HepG2 (cell line): ENCODE data around the gene UBE2S. TPM values are rescaled to one million over a fixed set of nuclear protein-coding genes. Genes with fewer than 3 reads are reported as not detected.
A peak's percentile ranks its signal among the peaks of the same experiment; 100 is the strongest.

Experiments
- AGO2 ChIP-seq: fragments of 200-400 bp; formaldehyde crosslinking; optimal IDR thresholded peaks from 2 replicates; pipeline ENCODE3; 2017; ENCODE audit warnings: mild to moderate bottlenecking, low read depth, low read length, moderate library complexity
- ATRX ChIP-seq: sonication (generic); formaldehyde crosslinking; IDR thresholded peaks from 2 replicates; pipeline ENCODE4 v1.4.0; 2020; ENCODE audit warnings: missing genetic modification reagents, borderline replicate concordance
- BRF2 ChIP-seq: sonication (generic); formaldehyde crosslinking; IDR thresholded peaks from 2 replicates; pipeline ENCODE4 v1.8.1; 2022; ENCODE audit warnings: mild to moderate bottlenecking, missing genetic modification reagents
- EHMT2 ChIP-seq: fragments of 200-600 bp; sonication (generic); IDR thresholded peaks from 2 replicates; pipeline ENCODE4 v1.7.0; 2017; ENCODE audit warnings: antibody characterized with exemption, low read depth, low read length, borderline replicate concordance
- FOXA1 ChIP-seq, 2 experiments: fragments of 450-650 bp in 1 of 2; sonication (generic) in 1 of 2; formaldehyde crosslinking in 1 of 2; IDR thresholded peaks; 2 replicates each; pipeline versions ENCODE4 v1.4.0 to v1.6.1; 2016 to 2020; ENCODE audit warnings: missing genetic modification reagents in 1 of 2
- MYNN ChIP-seq: sonication (generic); formaldehyde crosslinking; IDR thresholded peaks from 2 replicates; pipeline ENCODE4 v1.4.0; 2020; ENCODE audit warnings: mild to moderate bottlenecking, low read depth, missing genetic modification reagents
- SMC3 ChIP-seq: IDR thresholded peaks from 2 replicates; pipeline ENCODE4 v1.6.1; 2011; ENCODE audit warnings: low read length, improper control_type of control experiment
- ZBTB40 ChIP-seq, 2 experiments: fragments of 450-650 bp in 1 of 2; sonication (generic) in 1 of 2; formaldehyde crosslinking in 1 of 2; IDR thresholded peaks; 2 replicates each; pipeline versions ENCODE4 v1.6.1 to v1.8.0; 2016 to 2022; ENCODE audit warnings: antibody characterized with exemption in 1 of 2, mild to moderate bottlenecking in 1 of 2, missing genetic modification reagents in 1 of 2
- ZFP91 ChIP-seq: sonication (generic); formaldehyde crosslinking; IDR thresholded peaks from 2 replicates; pipeline ENCODE4 v1.9.0; 2022; ENCODE audit warnings: missing genetic modification reagents, mild to moderate bottlenecking, borderline replicate concordance
- ZMYM3 ChIP-seq: sonication (generic); formaldehyde crosslinking; IDR thresholded peaks from 2 replicates; pipeline ENCODE4 v1.5.1; 2020; ENCODE audit warnings: mild to moderate bottlenecking, missing genetic modification reagents
- ZNF18 ChIP-seq: sonication (generic); formaldehyde crosslinking; IDR thresholded peaks from 2 replicates; pipeline ENCODE4 v1.8.0; 2022; ENCODE audit warnings: mild to moderate bottlenecking, missing genetic modification reagents; ENCODE audit not compliant: insufficient replicate concordance
- ZNF543 ChIP-seq: sonication (generic); formaldehyde crosslinking; IDR thresholded peaks from 2 replicates; pipeline ENCODE4 v1.4.0; 2020; ENCODE audit warnings: mild to moderate bottlenecking, missing genetic modification reagents
- ZNF790 ChIP-seq: sonication (generic); formaldehyde crosslinking; IDR thresholded peaks from 2 replicates; pipeline ENCODE4 v1.8.0; 2022; ENCODE audit warnings: missing genetic modification reagents, mild to moderate bottlenecking, borderline replicate concordance
- ZSCAN21 ChIP-seq: sonication (generic); formaldehyde crosslinking; IDR thresholded peaks from 2 replicates; pipeline ENCODE4 v1.8.0; 2022; ENCODE audit warnings: mild to moderate bottlenecking, missing genetic modification reagents, moderate library complexity, borderline replicate concordance
- polyA plus RNA-seq, 8 experiments: library from polyadenylated mRNA; depleted of rRNA in 3 of 8; stranded (reverse) in 7 of 8; unstranded in 1 of 8; fragments of >200 nt; fragmentation: Illumina TruSeq in 4 of 8; extraction: Trizol in 4 of 8; gene quantifications; 2 replicates each; pipeline versions ENCODE4 v1.2.1 to v1.2.3, GENCODE V29; 2011 to 2016; ENCODE audit warnings: low read depth in 4 of 8, missing spikeins in 1 of 8, mixed read lengths in 1 of 8; ENCODE audit not compliant: insufficient read depth in 1 of 8
- total RNA-seq, 5 experiments: library from RNA; depleted of rRNA; stranded (reverse); fragments of >200 nt; fragmentation: Illumina TruSeq; extraction: Trizol; gene quantifications; 2 replicates each; pipeline ENCODE4 v1.2.3, GENCODE V29; 2016; ENCODE audit warnings: low read depth in 1 of 5

The UBE2S gene
- total and polyA plus RNA-seq, 2 of the 13 experiments (the other 11 are each of a cell fraction or from before 2014, with no cell fraction given) = 32.2 to 39.3 TPM

- TF ChIP-seq ZBTB40 (IDR thresholded peaks at IDR 0.05) (peak; percentile 43; the same call in 1 of the 2 replicates), ZBTB40 (CRISPR knock-in tag; IDR thresholded peaks at IDR 0.05) (peak; percentile 63), ZNF543 (CRISPR knock-in tag) (no peak), AGO2 (peak; percentile 85), FOXA1 (IDR thresholded peaks at IDR 0.05) (no peak), FOXA1 (CRISPR knock-in tag; IDR thresholded peaks at IDR 0.05) (no peak), EHMT2 (no peak), ZMYM3 (no peak), ZNF790 (CRISPR knock-in tag) (no peak), MYNN (CRISPR knock-in tag) (no peak), ATRX (CRISPR knock-in tag) (no peak), SMC3 (no peak), ZFP91 (peak; percentile 81), ZNF18 (no peak), ZSCAN21 (CRISPR knock-in tag) (peak; percentile 87; the same call in 1 of the 2 replicates), BRF2 (no peak)
These were observed 21.7 kb downstream of the UBE2S start, which contains the start of gene RPL28 (continued) for GRCh38 chr19:55385724-55386492.
